Stimulated activated naive CD8-positive, alpha-beta T cell treated with anti-CD3 and anti-CD28 coated beads, Interleukin-15, Interleukin-2, amounts not matched to agents 100 U/mL and 50 U/mL, for 24 hours (primary cell): Measurements from ENCODE around the gene SLC8A2.

Experiments
- ATAC-seq: fragments of 150-1000 bp; cut with Tn5 transposase; one replicate; pipeline ENCODE4 v1.10.0; 2021
- DNase-seq: peaks from one replicate; pipeline ENCODE4 v3.0.0; 2021

The SLC8A2 gene

DNA sequence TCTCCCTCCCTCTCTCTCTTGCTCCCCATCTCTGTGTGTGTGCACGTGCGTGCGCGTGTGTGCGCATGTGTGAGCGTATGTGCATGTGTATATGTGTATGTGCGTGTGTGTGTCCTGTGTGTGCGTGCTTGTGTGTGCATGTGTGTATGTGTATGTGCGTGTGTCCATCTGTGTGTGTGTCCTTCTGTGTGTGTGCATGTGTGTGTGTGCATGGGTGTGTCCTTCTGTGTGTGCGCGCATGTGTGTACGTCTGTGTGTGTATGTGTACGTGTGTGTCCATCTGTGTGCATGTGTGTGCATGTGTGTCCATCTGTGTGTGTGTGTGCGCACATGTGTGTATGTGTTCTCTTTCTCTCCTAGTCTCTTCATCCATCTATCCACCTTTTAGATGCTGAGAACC lies 12.2 kb downstream of the SLC8A2 start:
- DNase-seq (no peak), ATAC-seq (no peak)

- DNase-seq (no peak), ATAC-seq (no peak)
Measured at GRCh38 chr19:47458672-47459071, 13.0 kb downstream of the SLC8A2 start.

GRCh38 chr19:47456721-47457474 lies 14.8 kb downstream of the SLC8A2 start:
- ATAC-seq (peak; percentile 26), DNase-seq (no peak)

- DNase-seq (no peak), ATAC-seq (no peak)
Measured at GRCh38 chr19:47450478-47450877, 21.2 kb downstream of the SLC8A2 start.

DNA sequence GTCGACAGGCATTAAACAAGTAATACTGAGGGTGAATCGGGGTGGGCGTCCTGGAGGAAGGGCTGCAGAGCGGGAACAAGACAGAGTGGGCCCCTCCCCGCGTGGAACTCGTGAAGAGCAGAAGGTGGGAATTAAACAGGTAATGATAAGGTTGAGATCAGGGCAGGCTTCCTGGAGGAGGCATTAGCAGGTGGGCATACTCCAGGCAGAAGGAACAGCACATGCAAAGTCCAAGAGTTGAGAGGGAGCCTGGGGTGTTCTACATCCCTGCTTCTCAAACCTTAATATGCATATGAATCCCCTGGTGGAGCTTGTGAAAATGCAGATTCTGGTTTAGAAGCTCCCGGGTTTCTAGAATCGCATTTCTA lies 23.3 kb downstream of the SLC8A2 start:
- no peak for DNase-seq
- ATAC-seq, result no peak

DNA sequence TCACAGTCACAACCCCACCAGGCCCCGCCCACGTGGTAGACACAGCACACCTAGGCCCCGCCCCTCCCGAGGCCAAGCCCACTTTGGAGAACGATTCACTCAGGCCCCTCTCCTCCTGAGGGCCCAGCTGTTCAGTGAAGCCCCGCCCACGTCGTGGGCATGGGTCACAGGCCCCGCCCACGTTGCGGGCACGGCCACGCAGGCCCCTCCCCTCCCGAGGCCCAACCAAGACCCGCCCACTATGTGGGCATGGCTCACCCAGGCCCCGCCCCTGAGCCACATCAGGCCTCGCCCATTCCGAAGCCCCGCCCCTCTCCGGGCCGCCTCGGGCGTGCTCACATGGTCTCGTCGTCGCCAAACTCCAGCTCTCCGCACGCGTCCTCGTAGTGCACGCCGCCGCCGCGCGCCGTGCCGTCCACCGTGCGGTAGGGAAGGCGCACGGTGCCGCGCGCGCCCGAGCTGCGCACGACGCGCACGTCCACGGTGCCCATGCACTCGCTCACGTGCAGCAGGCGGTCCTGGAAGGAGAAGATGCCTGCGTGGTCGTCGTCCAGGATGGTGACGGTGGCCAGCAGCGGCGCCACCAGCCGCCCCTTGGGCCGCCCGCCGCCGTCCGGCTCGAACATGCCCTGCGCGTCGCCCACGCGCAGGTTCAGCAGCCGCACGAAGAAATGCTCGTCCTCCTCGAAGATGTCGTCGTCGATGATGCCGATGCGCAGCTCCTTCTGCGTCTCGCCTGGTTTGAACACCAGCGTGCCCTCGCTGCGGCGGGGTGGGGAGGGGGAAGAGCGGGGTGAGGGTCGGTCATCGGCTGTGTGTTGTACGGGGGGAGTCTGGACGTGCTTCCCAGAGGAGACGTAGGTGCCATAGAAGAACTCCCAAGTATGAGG lies 24.0 kb downstream of the SLC8A2 start:
- peak; percentile 75 for DNase-seq
- ATAC-seq, result peak; percentile 74

- peak; percentile 58 for DNase-seq
- ATAC-seq, result peak; percentile 50
Measured at GRCh38 chr19:47446534-47447469, 24.9 kb downstream of the SLC8A2 start.

GRCh38 chr19:47445937-47446402 lies 25.7 kb downstream of the SLC8A2 start:
- ATAC-seq (no peak), DNase-seq (peak; percentile 47)

DNA sequence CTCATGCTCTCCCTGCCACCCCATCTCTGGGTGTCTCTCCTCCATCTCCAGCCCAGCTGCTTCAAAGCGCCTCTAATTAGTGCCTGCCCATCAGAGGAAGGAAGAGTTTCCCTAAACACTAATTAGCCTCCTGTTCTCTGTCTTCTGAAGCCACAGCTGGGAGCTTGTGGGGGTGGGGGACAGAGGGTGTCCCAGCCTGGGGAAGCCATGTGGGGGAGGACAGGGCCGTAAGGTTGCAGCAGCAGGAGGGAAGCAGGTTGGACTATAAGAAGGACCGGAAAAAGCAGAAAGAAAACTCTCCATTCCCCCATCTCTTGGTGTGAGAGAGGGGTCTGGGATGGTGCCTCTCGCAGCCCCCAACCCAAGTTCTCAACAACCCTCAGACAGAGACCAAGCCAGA lies 26.2 kb downstream of the SLC8A2 start:
- ATAC-seq (no peak), DNase-seq (no peak)

DNA sequence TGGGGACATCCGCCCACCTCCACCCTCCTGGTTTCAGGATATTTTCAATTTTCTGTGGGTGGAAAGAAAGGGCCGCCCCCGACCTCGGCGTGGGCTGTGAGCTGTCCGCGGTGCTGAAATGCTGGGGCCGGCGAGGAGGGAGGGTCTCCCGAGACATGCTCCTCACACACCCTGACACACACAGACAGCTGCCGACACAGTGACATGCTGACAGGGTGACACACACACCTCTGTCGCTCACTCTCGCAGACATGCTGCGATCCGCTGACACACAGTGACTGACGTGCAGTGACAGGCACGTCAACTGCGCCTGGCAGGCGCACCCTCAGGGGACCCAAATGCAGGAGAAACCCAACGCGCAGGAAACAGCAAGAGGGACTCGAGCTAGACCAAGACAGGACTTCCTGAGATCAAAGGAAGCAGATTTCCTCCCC lies 27.3 kb downstream of the SLC8A2 start:
- ATAC-seq (no peak), DNase-seq (no peak)

GRCh38 chr19:47443331-47443730 lies 28.4 kb downstream of the SLC8A2 start:
- DNase-seq (no peak), ATAC-seq (no peak)

DNA sequence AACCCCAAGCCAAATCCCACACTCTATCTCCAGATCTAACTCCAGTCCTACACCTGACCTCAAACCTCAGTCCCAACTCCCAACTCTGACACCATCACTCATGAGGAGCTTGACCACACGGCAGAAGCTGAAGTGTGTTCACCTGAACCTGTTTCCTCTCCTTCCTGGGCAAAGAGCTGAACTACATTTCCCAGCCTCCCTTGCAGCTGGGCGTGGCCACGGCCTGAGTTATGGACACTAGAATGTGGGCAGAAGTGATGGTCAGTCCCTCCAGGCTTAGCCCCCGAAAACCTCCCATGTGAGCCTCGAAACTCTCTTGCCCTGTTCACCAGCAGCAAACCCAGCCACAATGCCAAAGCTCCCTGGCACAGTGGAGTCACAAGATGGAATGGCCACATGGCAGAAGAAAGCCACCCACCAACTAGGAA lies 32.9 kb downstream of the SLC8A2 start:
- ATAC-seq (no peak), DNase-seq (no peak)

- DNase-seq, result no peak
- ATAC-seq, result no peak
Measured at GRCh38 chr19:47437500-47437899, 34.2 kb downstream of the SLC8A2 start.

- ATAC-seq (peak; percentile 92), DNase-seq (peak; percentile 86)
Measured at GRCh38 chr19:47436712-47437401, 34.8 kb downstream of the SLC8A2 start.

- DNase-seq (no peak), ATAC-seq (no peak)
Measured at GRCh38 chr19:47435883-47436417, 35.7 kb downstream of the SLC8A2 start.

GRCh38 chr19:47435196-47435595 lies 36.5 kb downstream of the SLC8A2 start:
- no peak for ATAC-seq

GRCh38 chr19:47434088-47434487 lies 37.6 kb downstream of the SLC8A2 start:
- ATAC-seq, result no peak
- no peak for DNase-seq

More at GRCh38 chr19:47435196-47435595, 36.5 kb downstream of the SLC8A2 start:
- no peak for DNase-seq

GRCh38 chr19:47433121-47433520 lies 38.6 kb downstream of the SLC8A2 start:
- DNase-seq, result no peak
- no peak for ATAC-seq

DNA sequence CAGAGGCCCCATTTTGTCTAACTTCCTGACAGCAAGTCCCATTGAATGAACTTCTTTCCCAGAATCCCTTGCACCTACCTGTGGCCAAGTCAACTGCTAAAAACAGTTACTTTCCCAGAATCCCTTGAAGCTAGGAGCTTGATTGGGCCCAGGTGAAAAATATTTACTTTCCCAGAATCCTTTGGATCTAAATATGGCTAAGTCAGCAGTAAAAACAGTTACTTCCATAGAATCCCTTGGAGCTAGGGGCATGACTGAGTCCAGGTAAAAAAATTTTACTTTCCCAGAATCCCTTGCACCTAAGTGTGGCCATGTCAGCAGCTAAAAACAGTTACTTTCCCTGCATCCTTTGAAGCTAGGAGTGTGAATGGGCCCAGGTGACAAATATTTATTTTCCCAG lies 39.2 kb downstream of the SLC8A2 start:
- ATAC-seq (no peak), DNase-seq (no peak)

- no peak for ATAC-seq
- DNase-seq, result no peak
Measured at GRCh38 chr19:47432091-47432490, 39.6 kb downstream of the SLC8A2 start.
